ENCODE measurements around the gene NELFB. TPM values are rescaled to one million over a fixed set of nuclear protein-coding genes. Genes with fewer than 3 reads are reported as not detected.

Gene NELFB
- total and polyA plus RNA-seq, 4 donors: 4.7 to 24.6 (median 18.1) TPM

DNA sequence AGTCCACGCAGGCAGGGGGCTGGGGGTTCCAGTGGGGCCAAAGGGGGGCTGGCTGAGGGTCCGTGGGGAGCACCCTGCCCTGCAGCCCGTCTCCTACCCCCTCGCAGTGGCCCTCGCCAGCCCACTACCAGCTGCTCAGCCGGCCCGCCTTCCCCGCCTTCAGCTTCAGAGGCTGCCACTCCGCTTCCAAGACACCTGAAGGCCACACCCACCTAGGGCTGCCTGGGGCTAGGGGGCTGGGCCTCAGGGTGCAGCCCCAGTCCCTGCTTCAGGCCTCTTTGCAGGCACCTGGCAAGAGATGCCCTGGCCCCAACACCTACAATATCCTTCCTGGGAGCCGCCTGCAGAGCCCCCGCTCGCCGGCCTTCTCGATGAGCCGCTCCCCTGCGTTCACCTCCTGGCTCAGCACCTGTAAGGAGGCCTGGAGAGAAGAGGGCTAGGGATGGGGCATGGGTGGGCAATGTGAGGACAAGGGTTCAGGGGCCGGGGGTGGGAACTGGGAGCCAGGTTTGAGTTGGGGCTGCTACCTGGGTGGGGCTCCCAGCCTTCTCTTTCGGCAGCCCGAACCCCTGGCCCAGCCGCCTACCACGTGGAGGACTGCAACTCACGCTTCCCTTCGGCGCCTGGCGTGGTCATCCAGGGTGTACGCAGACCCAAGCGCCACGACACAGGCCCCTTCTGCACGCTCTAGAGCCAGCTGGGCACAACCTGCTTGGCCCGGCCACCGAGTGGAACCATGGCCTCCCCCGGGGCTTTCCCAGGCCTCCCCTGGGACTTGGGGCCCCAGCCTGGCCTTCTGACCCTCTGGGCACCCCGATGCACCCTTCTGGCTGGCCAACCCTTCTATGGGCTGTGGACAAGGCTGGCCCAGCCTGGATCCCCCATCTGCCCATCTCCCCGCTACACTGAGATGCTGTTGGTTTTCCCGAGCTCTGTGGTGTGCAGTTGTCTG is 2.3 kb upstream of the NELFB start:
- DNase-seq (ENCODE audit: low spot score): no peak
- 86% methylated on average over 35 of the region's 35 CpGs for WGBS
- no peak overlapping the region for H3K9ac ChIP-seq (ENCODE audit: low read depth in 1 of 2, low read length in 2 of 2)

More for the DNA sequence above, 2.3 kb upstream of the NELFB start:
- no peak overlapping the region for H3K4me3 ChIP-seq (ENCODE audit: low read depth in 1 of 3, low read length in 3 of 3)
- TF ChIP-seq TAF1 (conservative IDR thresholded peaks at IDR 0.05) (no peak), FOXA2 (IDR thresholded peaks at IDR 0.05) (no peak), SP1 (IDR thresholded peaks at IDR 0.05) (no peak), FOXA1 (IDR thresholded peaks at IDR 0.05) (no peak), HNF4G (IDR thresholded peaks at IDR 0.05) (no peak), NR2F2 (IDR thresholded peaks at IDR 0.05) (no peak), YY1 (IDR thresholded peaks at IDR 0.05) (no peak), HNF4A (conservative IDR thresholded peaks at IDR 0.05) (no peak), RAD21 (IDR thresholded peaks at IDR 0.05) (no peak), JUND (IDR thresholded peaks at IDR 0.05) (no peak), EGR1 (IDR thresholded peaks at IDR 0.05; ENCODE audit: low read depth in 2 of 2) (no peak), RXRA (IDR thresholded peaks at IDR 0.05) (no peak), GABPA (IDR thresholded peaks at IDR 0.05 in 1 of 2, conservative IDR thresholded peaks at IDR 0.05 in 1 of 2) (no peak)
- TF ChIP-seq, protein P1, sequence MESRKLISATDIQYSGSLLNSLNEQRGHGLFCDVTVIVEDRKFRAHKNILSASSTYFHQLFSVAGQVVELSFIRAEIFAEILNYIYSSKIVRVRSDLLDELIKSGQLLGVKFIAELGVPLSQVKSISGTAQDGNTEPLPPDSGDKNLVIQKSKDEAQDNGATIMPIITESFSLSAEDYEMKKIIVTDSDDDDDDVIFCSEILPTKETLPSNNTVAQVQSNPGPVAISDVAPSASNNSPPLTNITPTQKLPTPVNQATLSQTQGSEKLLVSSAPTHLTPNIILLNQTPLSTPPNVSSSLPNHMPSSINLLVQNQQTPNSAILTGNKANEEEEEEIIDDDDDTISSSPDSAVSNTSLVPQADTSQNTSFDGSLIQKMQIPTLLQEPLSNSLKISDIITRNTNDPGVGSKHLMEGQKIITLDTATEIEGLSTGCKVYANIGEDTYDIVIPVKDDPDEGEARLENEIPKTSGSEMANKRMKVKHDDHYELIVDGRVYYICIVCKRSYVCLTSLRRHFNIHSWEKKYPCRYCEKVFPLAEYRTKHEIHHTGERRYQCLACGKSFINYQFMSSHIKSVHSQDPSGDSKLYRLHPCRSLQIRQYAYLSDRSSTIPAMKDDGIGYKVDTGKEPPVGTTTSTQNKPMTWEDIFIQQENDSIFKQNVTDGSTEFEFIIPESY (IDR thresholded peaks at IDR 0.05): no peak
- TF ChIP-seq, protein P2, sequence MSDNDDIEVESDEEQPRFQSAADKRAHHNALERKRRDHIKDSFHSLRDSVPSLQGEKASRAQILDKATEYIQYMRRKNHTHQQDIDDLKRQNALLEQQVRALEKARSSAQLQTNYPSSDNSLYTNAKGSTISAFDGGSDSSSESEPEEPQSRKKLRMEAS (IDR thresholded peaks at IDR 0.05): no peak
- TF ChIP-seq, protein P3, sequence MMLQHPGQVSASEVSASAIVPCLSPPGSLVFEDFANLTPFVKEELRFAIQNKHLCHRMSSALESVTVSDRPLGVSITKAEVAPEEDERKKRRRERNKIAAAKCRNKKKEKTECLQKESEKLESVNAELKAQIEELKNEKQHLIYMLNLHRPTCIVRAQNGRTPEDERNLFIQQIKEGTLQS (IDR thresholded peaks at IDR 0.05): no peak
- TF ChIP-seq, protein P4, sequence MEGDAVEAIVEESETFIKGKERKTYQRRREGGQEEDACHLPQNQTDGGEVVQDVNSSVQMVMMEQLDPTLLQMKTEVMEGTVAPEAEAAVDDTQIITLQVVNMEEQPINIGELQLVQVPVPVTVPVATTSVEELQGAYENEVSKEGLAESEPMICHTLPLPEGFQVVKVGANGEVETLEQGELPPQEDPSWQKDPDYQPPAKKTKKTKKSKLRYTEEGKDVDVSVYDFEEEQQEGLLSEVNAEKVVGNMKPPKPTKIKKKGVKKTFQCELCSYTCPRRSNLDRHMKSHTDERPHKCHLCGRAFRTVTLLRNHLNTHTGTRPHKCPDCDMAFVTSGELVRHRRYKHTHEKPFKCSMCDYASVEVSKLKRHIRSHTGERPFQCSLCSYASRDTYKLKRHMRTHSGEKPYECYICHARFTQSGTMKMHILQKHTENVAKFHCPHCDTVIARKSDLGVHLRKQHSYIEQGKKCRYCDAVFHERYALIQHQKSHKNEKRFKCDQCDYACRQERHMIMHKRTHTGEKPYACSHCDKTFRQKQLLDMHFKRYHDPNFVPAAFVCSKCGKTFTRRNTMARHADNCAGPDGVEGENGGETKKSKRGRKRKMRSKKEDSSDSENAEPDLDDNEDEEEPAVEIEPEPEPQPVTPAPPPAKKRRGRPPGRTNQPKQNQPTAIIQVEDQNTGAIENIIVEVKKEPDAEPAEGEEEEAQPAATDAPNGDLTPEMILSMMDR (IDR thresholded peaks at IDR 0.05; ENCODE audit: low read depth, low read length, missing input control): no peak
- TF ChIP-seq, protein P5, sequence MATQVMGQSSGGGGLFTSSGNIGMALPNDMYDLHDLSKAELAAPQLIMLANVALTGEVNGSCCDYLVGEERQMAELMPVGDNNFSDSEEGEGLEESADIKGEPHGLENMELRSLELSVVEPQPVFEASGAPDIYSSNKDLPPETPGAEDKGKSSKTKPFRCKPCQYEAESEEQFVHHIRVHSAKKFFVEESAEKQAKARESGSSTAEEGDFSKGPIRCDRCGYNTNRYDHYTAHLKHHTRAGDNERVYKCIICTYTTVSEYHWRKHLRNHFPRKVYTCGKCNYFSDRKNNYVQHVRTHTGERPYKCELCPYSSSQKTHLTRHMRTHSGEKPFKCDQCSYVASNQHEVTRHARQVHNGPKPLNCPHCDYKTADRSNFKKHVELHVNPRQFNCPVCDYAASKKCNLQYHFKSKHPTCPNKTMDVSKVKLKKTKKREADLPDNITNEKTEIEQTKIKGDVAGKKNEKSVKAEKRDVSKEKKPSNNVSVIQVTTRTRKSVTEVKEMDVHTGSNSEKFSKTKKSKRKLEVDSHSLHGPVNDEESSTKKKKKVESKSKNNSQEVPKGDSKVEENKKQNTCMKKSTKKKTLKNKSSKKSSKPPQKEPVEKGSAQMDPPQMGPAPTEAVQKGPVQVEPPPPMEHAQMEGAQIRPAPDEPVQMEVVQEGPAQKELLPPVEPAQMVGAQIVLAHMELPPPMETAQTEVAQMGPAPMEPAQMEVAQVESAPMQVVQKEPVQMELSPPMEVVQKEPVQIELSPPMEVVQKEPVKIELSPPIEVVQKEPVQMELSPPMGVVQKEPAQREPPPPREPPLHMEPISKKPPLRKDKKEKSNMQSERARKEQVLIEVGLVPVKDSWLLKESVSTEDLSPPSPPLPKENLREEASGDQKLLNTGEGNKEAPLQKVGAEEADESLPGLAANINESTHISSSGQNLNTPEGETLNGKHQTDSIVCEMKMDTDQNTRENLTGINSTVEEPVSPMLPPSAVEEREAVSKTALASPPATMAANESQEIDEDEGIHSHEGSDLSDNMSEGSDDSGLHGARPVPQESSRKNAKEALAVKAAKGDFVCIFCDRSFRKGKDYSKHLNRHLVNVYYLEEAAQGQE (IDR thresholded peaks at IDR 0.05): no peak
- no peak overlapping the region for H3K27ac ChIP-seq (ENCODE audit: low read depth in 1 of 2, low read length in 2 of 2)
- H3K4me1 ChIP-seq (ENCODE audit: control insufficient read depth in 4 of 4, insufficient read depth in 4 of 4, low read length in 3 of 4): peaks cover 10 to 34% (median 21%) of the 10 kb centered on the region in 4 donors
- no peaks in the 10 kb centered on the region for H3K27me3 ChIP-seq (ENCODE audit: control insufficient read depth in 4 of 4, insufficient read depth in 4 of 4, low read length in 3 of 4)
- H3K9me3 ChIP-seq (ENCODE audit: control insufficient read depth in 4 of 4, low read length in 3 of 4): no peaks in the 10 kb centered on the region
- H3K36me3 ChIP-seq (ENCODE audit: control insufficient read depth in 4 of 4, insufficient read depth in 3 of 4, low read depth in 1 of 4, low read length in 3 of 4): peaks cover 0 to 3% (median 3%) of the 10 kb centered on the region in 4 donors
